Neuronal stem cell (in vitro differentiated cells): Measurements from ENCODE around the gene CPNE4.

Experiments used
- DNase-seq: peaks from one replicate; pipeline ENCODE4 v3.0.0-alpha.2; 2013; ENCODE audit warnings: low spot score
- H2AFZ ChIP-seq: one replicate; pipeline ENCODE4 v1.6.1; 2013; ENCODE audit warnings: mild to moderate bottlenecking, low read length, inconsistent platforms
- H2AK5ac ChIP-seq: 2 replicates; pipeline ENCODE4 v1.6.1; 2013; ENCODE audit warnings: low read depth, mild to moderate bottlenecking, inconsistent platforms, low read length, moderate library complexity, mixed read lengths
- H2BK120ac ChIP-seq: 2 replicates; pipeline ENCODE4 v1.6.1; 2013; ENCODE audit warnings: low read depth, mild to moderate bottlenecking, inconsistent platforms, low read length, moderate library complexity, mixed read lengths
- H2BK12ac ChIP-seq: one replicate; pipeline ENCODE4 v1.6.1; 2013; ENCODE audit warnings: low read length, inconsistent platforms
- H2BK15ac ChIP-seq: 2 replicates; pipeline ENCODE4 v1.6.1; 2013; ENCODE audit warnings: mild to moderate bottlenecking, low read length, inconsistent platforms, mixed read lengths
- H2BK5ac ChIP-seq: one replicate; pipeline ENCODE4 v1.6.1; 2013; ENCODE audit warnings: inconsistent platforms, mild to moderate bottlenecking, low read length, moderate library complexity
- H3K14ac ChIP-seq: one replicate; pipeline ENCODE4 v1.6.1; 2013; ENCODE audit warnings: low read length, inconsistent platforms
- H3K18ac ChIP-seq: 2 replicates; pipeline ENCODE4 v1.6.1; 2013; ENCODE audit warnings: low read length, inconsistent platforms
- H3K23ac ChIP-seq: 2 replicates; pipeline ENCODE4 v1.6.1; 2013; ENCODE audit warnings: low read depth, mild to moderate bottlenecking, mixed read lengths, low read length, inconsistent platforms; ENCODE audit not compliant: poor library complexity
- H3K27ac ChIP-seq: replicated peaks from 3 replicates; pipeline ENCODE4 v1.5.1; 2013; ENCODE audit warnings: low read length, inconsistent platforms
- H3K27me3 ChIP-seq, 3 experiments: 2 replicates each; pipeline ENCODE4 v1.6.1; 2013; ENCODE audit warnings: low read length in 3 of 3, mild to moderate bottlenecking in 2 of 3, inconsistent platforms in 1 of 3, low read depth in 1 of 3, mixed read lengths in 1 of 3, moderate library complexity in 1 of 3; ENCODE audit not compliant: control insufficient read depth in 3 of 3, insufficient read depth in 3 of 3
- H3K36me3 ChIP-seq, 2 donors: replicated peaks in 1 of 2; 2 replicates each; pipeline ENCODE4 v1.6.1; 2013; ENCODE audit warnings: low read length in 2 of 2; ENCODE audit not compliant: control insufficient read depth in 2 of 2, insufficient read depth in 2 of 2
- H3K4ac ChIP-seq: 2 replicates; pipeline ENCODE4 v1.6.1; 2013; ENCODE audit warnings: inconsistent platforms, mild to moderate bottlenecking, low read length, moderate library complexity
- H3K4me1 ChIP-seq, 2 donors: 1 replicate in 1 of 2; 2 replicates in 1 of 2; pipeline ENCODE4 v1.6.1; 2013; ENCODE audit warnings: low read length in 2 of 2, low read depth in 1 of 2; ENCODE audit not compliant: control insufficient read depth in 2 of 2, insufficient read depth in 1 of 2
- H3K4me2 ChIP-seq: one replicate; pipeline ENCODE4 v1.6.1; 2013; ENCODE audit warnings: mild to moderate bottlenecking, low read length, inconsistent platforms; ENCODE audit not compliant: insufficient read depth, poor library complexity, severe bottlenecking
- H3K4me3 ChIP-seq, 2 donors: 2 replicates each; pipeline ENCODE4 v1.5.1; 2013; ENCODE audit warnings: low read length in 2 of 2, mild to moderate bottlenecking in 2 of 2, inconsistent platforms in 1 of 2, moderate library complexity in 1 of 2
- H3K79me1 ChIP-seq: one replicate; pipeline ENCODE4 v1.6.1; 2013; ENCODE audit warnings: low read depth, mild to moderate bottlenecking, inconsistent platforms, low read length, moderate library complexity
- H3K9ac ChIP-seq: one replicate; pipeline ENCODE4 v1.6.1; 2013; ENCODE audit warnings: mild to moderate bottlenecking, low read depth, low read length, inconsistent platforms; ENCODE audit not compliant: poor library complexity
- H3K9me3 ChIP-seq, 2 donors: replicated peaks in 1 of 2; 2 replicates each; pipeline versions ENCODE3 to v1.6.1; 2013; ENCODE audit warnings: low read length in 2 of 2, mild to moderate bottlenecking in 2 of 2, inconsistent platforms in 1 of 2, low read depth in 1 of 2, mixed read lengths in 1 of 2, moderate library complexity in 1 of 2; ENCODE audit not compliant: control insufficient read depth in 2 of 2, insufficient read depth in 1 of 2
- H4K8ac ChIP-seq: one replicate; pipeline ENCODE4 v1.6.1; 2013; ENCODE audit warnings: low read depth, mild to moderate bottlenecking, inconsistent platforms, low read length, moderate library complexity
- H4K91ac ChIP-seq: one replicate; pipeline ENCODE4 v1.6.1; 2013; ENCODE audit warnings: low read length, low read depth, mild to moderate bottlenecking, inconsistent platforms; ENCODE audit not compliant: poor library complexity
- WGBS, 2 donors: extraction: QIAGEN DNeasy Blood & Tissue Kit; methylation state at CpG; one replicate each; pipeline ENCODE4 v1.1.7; 2013; ENCODE audit warnings: missing lambda C conversion rate in 2 of 2, mixed read lengths in 1 of 2; ENCODE audit not compliant: insufficient read length in 2 of 2, insufficient replicate concordance in 1 of 2; ENCODE audit errors: extremely low coverage in 2 of 2; 5-methylcytosine and 5-hydroxymethylcytosine counted together

CPNE4 gene

DNA sequence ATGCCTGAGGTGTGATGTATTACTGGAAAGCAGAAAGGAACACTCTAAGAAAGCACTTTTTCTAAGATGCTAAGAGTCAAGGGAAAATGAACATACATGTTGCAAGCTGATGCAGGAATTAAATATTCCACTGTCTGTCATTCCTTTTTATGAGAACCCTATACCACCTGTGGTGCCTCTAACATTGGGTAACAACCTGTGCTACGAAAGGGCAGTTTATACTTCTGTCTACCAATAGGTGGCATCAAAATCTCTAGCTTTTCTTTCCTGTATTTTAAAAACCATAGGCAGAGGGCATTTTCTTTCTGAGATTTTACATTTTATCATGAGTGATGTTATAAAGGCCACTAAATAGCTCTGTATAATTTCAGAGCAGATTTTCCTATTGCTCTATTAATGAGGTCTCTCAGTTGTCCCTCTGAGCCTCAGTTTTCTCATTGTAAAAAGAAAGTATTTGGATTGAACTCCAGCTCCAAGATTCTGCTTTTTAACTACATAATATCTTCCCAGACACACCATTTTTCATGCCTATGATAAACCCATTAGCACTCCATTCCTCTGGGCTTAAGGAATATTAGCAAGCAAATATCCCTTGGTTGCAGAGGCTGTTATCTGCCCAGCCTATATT is 3.5 kb upstream of the CPNE4 start:
- Histone ChIP-seq H2AK5ac (no peak overlapping the region), H4K91ac (no peak overlapping the region), H2BK120ac (no peak overlapping the region), H3K18ac (no peak overlapping the region), H3K27me3 (peaks cover 2 to 17% (median 10%) of the 10 kb centered on the region in 3 experiments), H3K9ac (no peak overlapping the region), H3K79me1 (no peaks in the 10 kb centered on the region), H2BK12ac (no peak overlapping the region), H2BK15ac (no peak overlapping the region), H3K4me1 (peaks cover 8% of the 10 kb centered on the region in 2 donors), H3K4me3 (no peak overlapping the region), H2AFZ (no peak overlapping the region), H4K8ac (no peak overlapping the region), H3K14ac (no peak overlapping the region), H3K4me2 (no peak overlapping the region), H3K4ac (no peak overlapping the region), H3K9me3 (no peaks in the 10 kb centered on the region), H3K36me3 (no peaks in the 10 kb centered on the region), H2BK5ac (no peak overlapping the region), H3K23ac (no peak overlapping the region), H3K27ac (no peak overlapping the region)
- WGBS, 2 donors: no CpG with 5 or more reads among the region's 1 CpG
- no peak for DNase-seq

DNA sequence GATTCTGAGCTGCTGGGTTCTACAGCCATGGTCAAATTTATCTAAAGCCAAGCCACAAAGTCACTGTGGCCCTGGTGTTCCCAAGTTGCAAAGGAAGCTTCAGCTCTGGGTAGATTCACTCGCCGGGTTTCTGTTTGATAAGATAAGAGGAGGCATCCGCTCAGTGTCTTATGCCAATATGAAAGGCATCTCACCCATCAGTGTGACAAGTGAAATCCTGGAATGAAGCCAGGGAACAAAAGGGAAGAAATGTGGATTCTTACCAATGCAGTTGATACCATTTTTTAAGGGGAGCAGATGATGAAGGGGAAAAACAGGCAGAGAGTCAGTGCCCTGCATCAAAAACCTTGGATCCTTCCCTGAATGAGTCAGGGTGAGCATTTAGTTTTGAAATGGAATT is 2.8 kb upstream of the CPNE4 start:
- no CpG with 5 or more reads among the region's 3 CpGs for WGBS, 2 donors
- no peak overlapping the region for H3K23ac ChIP-seq
- no peak overlapping the region for H2AK5ac ChIP-seq
- H4K8ac ChIP-seq: no peak overlapping the region
- no peaks in the 10 kb centered on the region for H3K79me1 ChIP-seq
- peaks cover 8% of the 10 kb centered on the region in 2 donors for H3K4me1 ChIP-seq
- DNase-seq: no peak
- no peak overlapping the region for H3K27ac ChIP-seq
- no peak overlapping the region for H3K4ac ChIP-seq
- no peaks in the 10 kb centered on the region for H3K9me3 ChIP-seq
- peaks cover 2 to 24% (median 10%) of the 10 kb centered on the region in 3 experiments for H3K27me3 ChIP-seq
- no peak overlapping the region for H3K18ac ChIP-seq
- no peak overlapping the region for H3K4me3 ChIP-seq
- H3K9ac ChIP-seq: no peak overlapping the region
- H3K4me2 ChIP-seq: no peak overlapping the region
- H2BK15ac ChIP-seq: no peak overlapping the region
- no peak overlapping the region for H2BK120ac ChIP-seq
- H2BK5ac ChIP-seq: no peak overlapping the region
- H3K36me3 ChIP-seq: no peaks in the 10 kb centered on the region
- no peak overlapping the region for H2BK12ac ChIP-seq
- H4K91ac ChIP-seq: no peak overlapping the region
- H3K14ac ChIP-seq: no peak overlapping the region
- no peak overlapping the region for H2AFZ ChIP-seq

DNA sequence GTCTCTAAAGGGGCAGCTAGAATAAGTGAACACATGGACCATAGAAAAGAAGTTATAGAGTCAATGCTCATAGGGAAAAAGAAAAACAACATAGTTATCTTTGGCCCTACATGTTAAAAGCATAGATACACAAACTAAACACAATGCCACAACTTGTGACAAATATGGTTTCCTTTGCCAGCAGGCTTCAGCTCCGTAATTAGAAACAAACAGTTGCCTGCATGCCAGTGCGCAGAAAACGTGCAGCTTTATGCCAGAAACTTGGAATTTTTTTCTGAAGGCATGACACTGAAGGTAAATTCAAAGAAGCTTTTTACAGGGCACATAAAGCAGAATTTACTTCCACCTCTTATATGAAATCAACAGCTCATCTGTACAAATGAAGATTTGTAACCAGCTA is 2.2 kb upstream of the CPNE4 start:
- Histone ChIP-seq H3K27me3 (peaks cover 2 to 26% (median 10%) of the 10 kb centered on the region in 3 experiments), H3K36me3 (no peaks in the 10 kb centered on the region), H3K9ac (no peak overlapping the region), H3K4me1 (peaks cover 8% of the 10 kb centered on the region in 2 donors), H3K4ac (no peak overlapping the region), H4K91ac (no peak overlapping the region), H3K9me3 (no peaks in the 10 kb centered on the region), H2BK12ac (no peak overlapping the region), H2BK120ac (no peak overlapping the region), H2AK5ac (no peak overlapping the region), H2BK15ac (no peak overlapping the region), H3K18ac (no peak overlapping the region), H4K8ac (no peak overlapping the region), H3K14ac (no peak overlapping the region), H3K27ac (no peak overlapping the region), H2BK5ac (no peak overlapping the region), H3K4me3 (no peak overlapping the region), H2AFZ (no peak overlapping the region), H3K79me1 (no peaks in the 10 kb centered on the region), H3K23ac (no peak overlapping the region), H3K4me2 (no peak overlapping the region)
- no peak for DNase-seq
- no CpG with 5 or more reads among the region's 3 CpGs for WGBS, 2 donors

DNA sequence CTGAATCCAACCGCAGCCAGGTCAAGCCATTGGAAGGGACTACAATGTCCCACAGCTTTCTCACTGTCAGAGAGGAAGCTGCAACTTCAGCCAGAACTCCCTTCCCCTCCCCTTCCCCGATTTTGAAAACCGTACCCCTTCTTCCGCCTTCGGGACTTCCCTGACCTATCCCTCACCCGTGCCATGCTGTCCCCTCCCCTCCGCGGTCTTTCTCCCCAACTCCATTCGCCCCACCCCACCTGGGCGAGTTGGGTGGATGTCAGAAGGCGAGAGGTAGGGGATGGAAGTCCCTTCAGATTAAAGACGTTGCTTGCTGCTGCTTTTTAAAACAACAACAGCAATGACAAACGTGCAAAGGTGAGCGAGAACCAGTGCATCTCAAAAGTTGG is 723 bp downstream of the CPNE4 start:
- Histone ChIP-seq H2BK5ac (no peak overlapping the region), H3K36me3 (no peaks in the 10 kb centered on the region), H2BK12ac (no peak overlapping the region), H3K4ac (no peak overlapping the region), H3K4me3 (peak overlapping the region; percentile 59 to 69), H3K79me1 (no peaks in the 10 kb centered on the region), H2BK120ac (no peak overlapping the region), H4K8ac (no peak overlapping the region), H3K9me3 (no peaks in the 10 kb centered on the region), H3K18ac (no peak overlapping the region), H3K9ac (no peak overlapping the region), H4K91ac (no peak overlapping the region), H3K4me1 (peaks cover 8% of the 10 kb centered on the region in 2 donors), H3K14ac (no peak overlapping the region), H3K27me3 (peaks cover 2 to 26% (median 5%) of the 10 kb centered on the region in 3 experiments), H2AK5ac (no peak overlapping the region), H3K27ac (no peak overlapping the region), H2AFZ (peak overlapping the region; percentile 89), H2BK15ac (no peak overlapping the region), H3K4me2 (peak overlapping the region; percentile 97), H3K23ac (no peak overlapping the region)
- no peak for DNase-seq
- no CpG with 5 or more reads among the region's 14 CpGs for WGBS, 2 donors
